Measurements from ENCODE around the gene SLC6A5.

DNA sequence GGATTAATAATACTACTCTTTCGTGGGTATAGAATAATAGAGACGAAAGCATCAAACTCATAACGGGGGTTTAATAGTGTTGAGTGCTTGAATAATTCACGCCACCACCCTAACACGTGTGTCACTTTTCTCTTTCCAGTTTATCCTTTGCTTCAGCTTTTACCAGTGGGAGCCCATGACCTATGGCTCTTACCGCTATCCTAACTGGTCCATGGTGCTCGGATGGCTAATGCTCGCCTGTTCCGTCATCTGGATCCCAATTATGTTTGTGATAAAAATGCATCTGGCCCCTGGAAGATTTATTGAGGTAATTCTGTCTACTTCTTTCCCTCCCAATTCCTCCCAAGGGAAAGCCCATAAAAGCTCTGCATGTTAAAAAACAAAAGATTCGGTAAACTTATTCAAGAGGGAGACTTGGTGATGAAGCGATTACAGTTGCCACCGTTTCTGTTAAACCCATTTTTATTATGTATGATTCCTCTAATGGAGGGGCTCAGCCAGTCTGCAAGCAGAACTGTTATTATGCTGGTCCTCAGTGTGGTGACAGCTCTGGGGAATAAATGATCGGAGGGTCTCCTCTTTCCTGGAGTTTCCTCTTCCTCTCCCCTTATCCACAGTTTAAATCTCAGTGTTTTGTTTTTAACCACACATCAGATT is 52.9 kb downstream of the SLC6A5 start:
- no peak for TF ChIP-seq ZNF600 (tag by site-specific recombination; IDR thresholded peaks at IDR 0.05)
- no peak for TF ChIP-seq PBX3 (CRISPR knock-in tag; IDR thresholded peaks at IDR 0.05)
- no peak for TF ChIP-seq ZFP69B (tag by site-specific recombination; IDR thresholded peaks at IDR 0.05)
- no peak for TF ChIP-seq ZBTB20 (tag by site-specific recombination; IDR thresholded peaks at IDR 0.05)
- no peak for TF ChIP-seq REPIN1 (tag by site-specific recombination; IDR thresholded peaks at IDR 0.05; ENCODE audit: low read depth)
